ENCODE results near the gene HYAL2. TPM values are rescaled to one million over a fixed set of nuclear protein-coding genes. Genes with fewer than 3 reads are reported as not detected.

The HYAL2 gene
- polyA plus RNA-seq, 2 of the 4 experiments (the other 2 are of a cell fraction): 24.5 to 31.0 TPM

DNA sequence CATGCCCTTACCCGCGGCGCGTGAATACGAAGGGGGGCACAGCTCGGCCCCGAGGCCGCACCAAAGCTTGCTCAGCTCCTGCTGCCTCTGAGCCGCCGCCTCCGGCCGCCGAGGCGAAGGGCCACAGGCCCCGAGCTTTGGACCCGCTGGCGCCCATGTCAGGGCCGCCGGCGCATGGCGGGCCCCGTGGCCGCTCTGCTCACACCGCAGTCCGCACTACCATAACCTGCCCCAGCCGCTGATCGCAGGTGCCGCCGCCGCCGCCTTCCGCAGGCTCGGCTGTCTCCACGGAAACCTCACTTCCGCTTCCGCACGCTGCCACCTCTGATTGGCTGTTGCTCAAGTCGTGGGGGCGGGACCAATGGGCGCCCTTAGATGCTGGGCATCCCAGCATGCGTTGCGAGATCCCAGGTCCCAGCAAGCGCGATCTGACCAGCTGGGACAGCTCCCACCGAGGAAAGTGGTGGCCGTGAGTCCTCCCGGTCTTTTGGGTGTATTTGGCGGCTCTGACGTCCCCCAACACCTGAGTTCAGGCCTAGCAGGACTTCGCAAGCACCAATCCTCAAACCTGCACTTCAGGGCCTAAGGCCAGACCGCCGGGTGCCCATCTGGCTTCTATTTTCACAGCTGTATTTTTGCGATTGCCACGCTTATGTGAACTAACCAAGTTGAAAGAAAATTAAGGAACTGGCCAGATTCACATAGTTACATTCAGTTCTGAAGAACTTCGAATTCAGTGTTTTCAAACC is 5.6 kb upstream of the HYAL2 start, which contains the start of gene TUSC2:
TUSC2 (minus strand) TSS at position 281 of the 749 bp plus-strand sequence; CDS start at position 157, 124 bp downstream.
- TF ChIP-seq POLR2A (IDR thresholded peaks at IDR 0.05; ENCODE audit: low read length): peak; percentile 72
- peak; percentile 39; the same call in 1 of the 2 replicates for TF ChIP-seq PHF8 (IDR thresholded peaks at IDR 0.05; ENCODE audit: borderline replicate concordance, low read depth)
- TF ChIP-seq, protein P1, sequence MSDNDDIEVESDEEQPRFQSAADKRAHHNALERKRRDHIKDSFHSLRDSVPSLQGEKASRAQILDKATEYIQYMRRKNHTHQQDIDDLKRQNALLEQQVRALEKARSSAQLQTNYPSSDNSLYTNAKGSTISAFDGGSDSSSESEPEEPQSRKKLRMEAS (IDR thresholded peaks at IDR 0.05): peak; percentile 36; the same call in 1 of the 2 replicates
- peak; percentile 42 for TF ChIP-seq KDM5A (IDR thresholded peaks at IDR 0.05)
- TF ChIP-seq FOSB (CRISPR knock-in tag; IDR thresholded peaks at IDR 0.05): 0 out of 2 replicates have a peak, but pooled peaks have one; percentile 31
- TF ChIP-seq RCOR1 (IDR thresholded peaks at IDR 0.05; ENCODE audit: low read depth, low read length): no peak
- TF ChIP-seq, protein P2, sequence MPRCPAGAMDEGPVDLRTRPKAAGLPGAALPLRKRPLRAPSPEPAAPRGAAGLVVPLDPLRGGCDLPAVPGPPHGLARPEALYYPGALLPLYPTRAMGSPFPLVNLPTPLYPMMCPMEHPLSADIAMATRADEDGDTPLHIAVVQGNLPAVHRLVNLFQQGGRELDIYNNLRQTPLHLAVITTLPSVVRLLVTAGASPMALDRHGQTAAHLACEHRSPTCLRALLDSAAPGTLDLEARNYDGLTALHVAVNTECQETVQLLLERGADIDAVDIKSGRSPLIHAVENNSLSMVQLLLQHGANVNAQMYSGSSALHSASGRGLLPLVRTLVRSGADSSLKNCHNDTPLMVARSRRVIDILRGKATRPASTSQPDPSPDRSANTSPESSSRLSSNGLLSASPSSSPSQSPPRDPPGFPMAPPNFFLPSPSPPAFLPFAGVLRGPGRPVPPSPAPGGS (IDR thresholded peaks at IDR 0.05): peak; percentile 29; the same call in 1 of the 3 replicates
- TF ChIP-seq, protein P3, sequence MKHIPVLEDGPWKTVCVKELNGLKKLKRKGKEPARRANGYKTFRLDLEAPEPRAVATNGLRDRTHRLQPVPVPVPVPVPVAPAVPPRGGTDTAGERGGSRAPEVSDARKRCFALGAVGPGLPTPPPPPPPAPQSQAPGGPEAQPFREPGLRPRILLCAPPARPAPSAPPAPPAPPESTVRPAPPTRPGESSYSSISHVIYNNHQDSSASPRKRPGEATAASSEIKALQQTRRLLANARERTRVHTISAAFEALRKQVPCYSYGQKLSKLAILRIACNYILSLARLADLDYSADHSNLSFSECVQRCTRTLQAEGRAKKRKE (CRISPR knock-in tag; IDR thresholded peaks at IDR 0.05; ENCODE audit: low read depth): no peak
- TF ChIP-seq, protein P4, sequence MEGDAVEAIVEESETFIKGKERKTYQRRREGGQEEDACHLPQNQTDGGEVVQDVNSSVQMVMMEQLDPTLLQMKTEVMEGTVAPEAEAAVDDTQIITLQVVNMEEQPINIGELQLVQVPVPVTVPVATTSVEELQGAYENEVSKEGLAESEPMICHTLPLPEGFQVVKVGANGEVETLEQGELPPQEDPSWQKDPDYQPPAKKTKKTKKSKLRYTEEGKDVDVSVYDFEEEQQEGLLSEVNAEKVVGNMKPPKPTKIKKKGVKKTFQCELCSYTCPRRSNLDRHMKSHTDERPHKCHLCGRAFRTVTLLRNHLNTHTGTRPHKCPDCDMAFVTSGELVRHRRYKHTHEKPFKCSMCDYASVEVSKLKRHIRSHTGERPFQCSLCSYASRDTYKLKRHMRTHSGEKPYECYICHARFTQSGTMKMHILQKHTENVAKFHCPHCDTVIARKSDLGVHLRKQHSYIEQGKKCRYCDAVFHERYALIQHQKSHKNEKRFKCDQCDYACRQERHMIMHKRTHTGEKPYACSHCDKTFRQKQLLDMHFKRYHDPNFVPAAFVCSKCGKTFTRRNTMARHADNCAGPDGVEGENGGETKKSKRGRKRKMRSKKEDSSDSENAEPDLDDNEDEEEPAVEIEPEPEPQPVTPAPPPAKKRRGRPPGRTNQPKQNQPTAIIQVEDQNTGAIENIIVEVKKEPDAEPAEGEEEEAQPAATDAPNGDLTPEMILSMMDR (IDR thresholded peaks at IDR 0.05): no peak
- peak in 1 of 2 experiments; percentile 43; a peak in 1 of 5 replicates for TF ChIP-seq JUN (IDR thresholded peaks at IDR 0.05)
- TF ChIP-seq, protein P5, sequence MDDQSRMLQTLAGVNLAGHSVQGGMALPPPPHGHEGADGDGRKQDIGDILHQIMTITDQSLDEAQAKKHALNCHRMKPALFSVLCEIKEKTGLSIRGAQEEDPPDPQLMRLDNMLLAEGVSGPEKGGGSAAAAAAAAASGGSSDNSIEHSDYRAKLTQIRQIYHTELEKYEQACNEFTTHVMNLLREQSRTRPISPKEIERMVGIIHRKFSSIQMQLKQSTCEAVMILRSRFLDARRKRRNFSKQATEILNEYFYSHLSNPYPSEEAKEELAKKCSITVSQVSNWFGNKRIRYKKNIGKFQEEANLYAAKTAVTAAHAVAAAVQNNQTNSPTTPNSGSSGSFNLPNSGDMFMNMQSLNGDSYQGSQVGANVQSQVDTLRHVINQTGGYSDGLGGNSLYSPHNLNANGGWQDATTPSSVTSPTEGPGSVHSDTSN (IDR thresholded peaks at IDR 0.05): peak; percentile 24
- TF ChIP-seq NR3C1 (IDR thresholded peaks at IDR 0.05): no peak
- ChIA-PET CTCF (interaction anchor here (0.6 to 1.9 kb wide), 7 partner anchors 10 to 134 kb away, joined by 3 to 8 read pairs (median 3); no protein-coding TSS in a partner anchor), POLR2A (interaction anchor here (0.6 to 2.1 kb wide), 5 partner anchors 9 to 68 kb away, joined by 3 to 27 read pairs (median 12); partner anchors contain the start of genes CYB561D2, IFRD2 and NPRL2)
- ATAC-seq: peak; percentile 82 to 91
- Histone ChIP-seq H3K4me2 (peak within 1 kb of the TSS; percentile 95), H3K9me3 (no peaks in the 10 kb centered on the region), H3K27ac (peak within 1 kb of the TSS; percentile 77 to 98), H3K4me1 (peaks cover 16% of the 10 kb centered on the region), H3K4me3 (peak within 1 kb of the TSS; percentile 71)
- WGBS (ENCODE audit: missing lambda C conversion rate): 8% methylated on average over 11 of the region's 55 CpGs
- no peak for FAIRE-seq
- DNase-seq (ENCODE audit: low read depth in 1 of 2, low spot score in 1 of 2): peak; percentile 93 to 96

DNA sequence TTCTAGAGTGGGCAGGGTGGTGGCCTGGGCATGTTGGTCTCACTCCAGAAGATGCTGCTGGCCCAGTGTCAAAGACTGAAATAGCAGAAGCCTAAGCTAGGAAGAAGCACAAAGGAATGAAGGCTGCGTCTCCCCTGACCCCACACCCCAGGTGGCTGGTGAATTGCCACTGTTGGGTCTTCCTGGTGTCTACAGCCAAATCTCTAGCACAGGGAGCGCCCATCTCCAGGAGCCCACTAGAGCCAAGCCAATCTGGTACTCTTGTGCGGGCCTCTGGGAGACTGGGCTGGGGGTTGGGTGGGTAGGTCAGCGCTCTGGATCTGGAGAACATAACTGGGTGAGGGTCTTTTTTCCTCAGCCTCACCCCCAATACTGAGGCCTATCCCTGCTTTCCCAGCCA is 4.6 kb upstream of the HYAL2 start:
- 50% methylated on average over 3 of the region's 4 CpGs for WGBS (ENCODE audit: missing lambda C conversion rate)
- Histone ChIP-seq H3K4me1 (peaks cover 17% of the 10 kb centered on the region), H3K4me3 (peak overlapping the region; percentile 71), H3K9me3 (no peaks in the 10 kb centered on the region), H3K4me2 (peak overlapping the region; percentile 86), H3K27ac (peak overlapping the region; percentile 77 to 98)
- ATAC-seq: no peak
- DNase-seq (ENCODE audit: low read depth in 1 of 2, low spot score in 1 of 2): no peak
- ChIA-PET POLR2A (interaction anchor here (2.1 kb wide), 1 partner anchor 10 kb away, joined by 27 read pairs; no protein-coding TSS in a partner anchor), CTCF (interaction anchor here (1.3 to 1.9 kb wide), 4 partner anchors 9 to 133 kb away, joined by 3 to 8 read pairs (median 4); no protein-coding TSS in a partner anchor)
- no peak for FAIRE-seq
- TF ChIP-seq KDM5A (IDR thresholded peaks at IDR 0.05): no peak
- TF ChIP-seq, protein P6, sequence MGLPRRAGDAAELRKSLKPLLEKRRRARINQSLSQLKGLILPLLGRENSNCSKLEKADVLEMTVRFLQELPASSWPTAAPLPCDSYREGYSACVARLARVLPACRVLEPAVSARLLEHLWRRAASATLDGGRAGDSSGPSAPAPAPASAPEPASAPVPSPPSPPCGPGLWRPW (IDR thresholded peaks at IDR 0.05): no peak
- TF ChIP-seq NPAS2 (CRISPR knock-in tag; IDR thresholded peaks at IDR 0.05; ENCODE audit: borderline replicate concordance): no peak
- no peak for TF ChIP-seq CBX2 (IDR thresholded peaks at IDR 0.05; ENCODE audit: borderline replicate concordance, low read depth)
- TF ChIP-seq, protein P4 (IDR thresholded peaks at IDR 0.05): no peak
- no peak for TF ChIP-seq EHMT2 (IDR thresholded peaks at IDR 0.05; ENCODE audit: low read depth)
- no peak for TF ChIP-seq POLR2AphosphoS2 (conservative IDR thresholded peaks at IDR 0.05; ENCODE audit: low read length)
- TF ChIP-seq, protein P5 (IDR thresholded peaks at IDR 0.05): no peak
- TF ChIP-seq, protein P2 (IDR thresholded peaks at IDR 0.05): no peak
- TF ChIP-seq GATA3 (IDR thresholded peaks at IDR 0.05; ENCODE audit: borderline replicate concordance): no peak
- TF ChIP-seq MAZ (IDR thresholded peaks at IDR 0.05; ENCODE audit: borderline replicate concordance, low read depth, low read length): no peak
- TF ChIP-seq NFE2L2 (conservative IDR thresholded peaks at IDR 0.05; ENCODE audit: low read length): no peak
- TF ChIP-seq TP53 (CRISPR knock-in tag; IDR thresholded peaks at IDR 0.05): no peak
- no peak for TF ChIP-seq RFX5 (IDR thresholded peaks at IDR 0.05)
- no peak for TF ChIP-seq CHD4 (IDR thresholded peaks at IDR 0.05; ENCODE audit: borderline replicate concordance)

Data from A549 (cell line).